Measurements from ENCODE around the gene MAN2A2. TPM values are rescaled to one million over a fixed set of nuclear protein-coding genes. Genes with fewer than 3 reads are reported as not detected.

MAN2A2 gene
- total RNA-seq, 1 donor from 2014 or later, result 133 TPM

DNA sequence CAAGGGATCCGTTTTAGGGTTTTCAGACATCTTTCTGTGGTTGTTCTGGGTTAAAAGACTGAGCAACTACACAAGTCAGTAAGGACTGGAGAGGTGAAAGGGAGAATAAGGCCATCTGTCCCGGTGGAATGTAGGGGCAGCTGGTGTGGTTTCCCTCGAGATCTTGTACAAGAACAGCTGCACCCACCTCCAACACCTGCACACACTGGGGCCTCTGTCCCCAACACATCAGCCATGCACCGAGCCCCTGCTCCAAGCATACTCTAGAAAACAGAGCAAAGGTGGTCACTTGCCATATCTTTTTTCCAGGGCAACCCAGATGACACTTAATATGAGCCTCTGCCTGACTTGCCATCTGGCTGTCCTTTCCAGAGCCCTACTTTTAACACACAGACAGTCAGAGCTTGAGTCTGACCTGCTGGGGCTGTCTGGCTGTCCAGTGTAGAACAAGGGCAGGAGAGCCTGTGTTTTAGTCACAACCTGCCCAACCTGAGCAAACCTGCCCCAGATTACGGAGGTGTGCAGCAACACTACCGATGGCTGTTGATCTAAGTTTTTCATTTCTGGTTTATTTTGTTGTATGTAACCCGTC lies 12.2 kb downstream of the MAN2A2 start:
- no peak overlapping the region for H3K27ac Mint-ChIP-seq
- H3K27me3 Mint-ChIP-seq, result no peaks in the 10 kb centered on the region
- POLR2A ChIA-PET, result interaction anchor here (0.7 to 0.9 kb wide), 2 partner anchors 12 to 197 kb away, joined by 4 read pairs; partner anchors contain the start of gene MAN2A2
- ATAC-seq (ENCODE audit: low read depth) (no peak), DNase-seq (no peak)
- intact Hi-C loops (cut with micrococcal nuclease), result loop anchor here (1.0 kb wide), 1 partner anchor 12 kb away; the partner anchor contains the start of gene MAN2A2
- no peaks in the 10 kb centered on the region for H3K9me3 Mint-ChIP-seq
- no peak overlapping the region for H3K4me3 Mint-ChIP-seq
- CTCF ChIA-PET, result no interaction called here
- peaks cover 93% of the 10 kb centered on the region for H3K36me3 Mint-ChIP-seq (ENCODE audit: low read depth)
- peaks cover 10% of the 10 kb centered on the region for H3K4me1 Mint-ChIP-seq
- TF ChIP-seq, protein P1, sequence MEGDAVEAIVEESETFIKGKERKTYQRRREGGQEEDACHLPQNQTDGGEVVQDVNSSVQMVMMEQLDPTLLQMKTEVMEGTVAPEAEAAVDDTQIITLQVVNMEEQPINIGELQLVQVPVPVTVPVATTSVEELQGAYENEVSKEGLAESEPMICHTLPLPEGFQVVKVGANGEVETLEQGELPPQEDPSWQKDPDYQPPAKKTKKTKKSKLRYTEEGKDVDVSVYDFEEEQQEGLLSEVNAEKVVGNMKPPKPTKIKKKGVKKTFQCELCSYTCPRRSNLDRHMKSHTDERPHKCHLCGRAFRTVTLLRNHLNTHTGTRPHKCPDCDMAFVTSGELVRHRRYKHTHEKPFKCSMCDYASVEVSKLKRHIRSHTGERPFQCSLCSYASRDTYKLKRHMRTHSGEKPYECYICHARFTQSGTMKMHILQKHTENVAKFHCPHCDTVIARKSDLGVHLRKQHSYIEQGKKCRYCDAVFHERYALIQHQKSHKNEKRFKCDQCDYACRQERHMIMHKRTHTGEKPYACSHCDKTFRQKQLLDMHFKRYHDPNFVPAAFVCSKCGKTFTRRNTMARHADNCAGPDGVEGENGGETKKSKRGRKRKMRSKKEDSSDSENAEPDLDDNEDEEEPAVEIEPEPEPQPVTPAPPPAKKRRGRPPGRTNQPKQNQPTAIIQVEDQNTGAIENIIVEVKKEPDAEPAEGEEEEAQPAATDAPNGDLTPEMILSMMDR (IDR thresholded peaks at IDR 0.05), result no peak

DNA sequence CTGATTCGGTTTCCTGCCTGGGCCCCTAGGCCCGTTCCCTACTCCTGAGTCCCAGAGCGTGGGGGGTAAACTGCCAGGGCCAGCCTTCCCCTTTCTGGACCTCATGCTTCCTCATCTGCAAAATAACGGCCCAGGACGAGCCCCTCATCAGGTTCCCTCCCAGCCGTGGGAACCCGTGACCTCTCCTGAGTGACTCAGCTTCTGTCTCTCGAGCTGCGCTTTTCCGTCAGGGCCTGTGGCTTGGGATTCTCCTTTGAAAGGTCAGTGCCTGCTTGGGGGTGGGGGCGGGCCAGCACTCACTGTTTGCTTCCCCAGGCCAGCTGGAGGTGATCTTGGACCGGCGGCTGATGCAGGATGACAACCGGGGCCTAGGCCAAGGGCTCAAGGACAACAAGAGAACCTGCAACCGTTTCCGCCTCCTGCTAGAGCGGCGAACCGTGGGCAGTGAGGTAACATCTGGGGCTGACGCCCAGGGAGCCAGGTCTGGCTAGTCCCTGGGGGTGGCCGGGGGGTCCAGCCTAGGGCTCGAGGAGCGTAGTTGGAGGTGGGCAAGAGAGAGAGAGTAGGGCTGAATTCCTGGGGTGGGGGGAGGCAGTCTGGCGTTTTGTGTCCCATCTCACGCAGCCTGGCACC lies 12.8 kb downstream of the MAN2A2 start:
- no peaks in the 10 kb centered on the region for H3K9me3 Mint-ChIP-seq
- H3K36me3 Mint-ChIP-seq (ENCODE audit: low read depth), result peaks cover 93% of the 10 kb centered on the region
- peak overlapping the region; percentile 21 for H3K27ac Mint-ChIP-seq
- CTCF ChIA-PET, result no interaction called here
- POLR2A ChIA-PET, result interaction anchor here (0.7 to 0.9 kb wide), 2 partner anchors 13 to 198 kb away, joined by 4 read pairs; partner anchors contain the start of gene MAN2A2
- H3K27me3 Mint-ChIP-seq, result no peaks in the 10 kb centered on the region
- intact Hi-C loops (cut with micrococcal nuclease), result loop anchor here (1.0 kb wide), 1 partner anchor 13 kb away; the partner anchor contains the start of gene MAN2A2
- peaks cover 10% of the 10 kb centered on the region for H3K4me1 Mint-ChIP-seq
- TF ChIP-seq, protein P1 (IDR thresholded peaks at IDR 0.05), result no peak
- no peak for DNase-seq
- ATAC-seq (ENCODE audit: low read depth), result peak; percentile 31
- H3K4me3 Mint-ChIP-seq, result no peak overlapping the region

DNA sequence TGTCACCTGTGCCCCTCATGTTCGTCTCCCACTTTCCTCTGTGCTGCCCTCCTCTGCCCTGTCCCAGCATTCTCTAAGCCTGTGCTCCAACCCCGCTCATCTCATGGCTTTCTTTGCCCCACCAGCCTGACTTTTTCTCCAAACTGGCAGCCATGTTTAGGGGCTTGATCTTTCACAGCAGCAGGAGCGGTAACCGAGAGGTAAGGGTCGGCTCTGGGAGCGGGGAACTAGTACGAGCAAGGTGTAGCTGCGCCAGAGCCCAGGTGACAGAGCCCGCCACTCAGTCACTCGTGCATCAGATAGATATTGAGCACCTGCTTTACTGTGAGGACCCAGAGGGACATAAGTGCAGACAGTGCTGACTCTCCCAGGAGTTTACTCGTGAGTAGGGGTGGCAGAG lies 13.4 kb downstream of the MAN2A2 start:
- Mint-ChIP-seq H3K27ac (no peak overlapping the region), H3K4me1 (peaks cover 10% of the 10 kb centered on the region), H3K36me3 (ENCODE audit: low read depth) (peaks cover 93% of the 10 kb centered on the region), H3K27me3 (no peaks in the 10 kb centered on the region), H3K4me3 (no peak overlapping the region), H3K9me3 (no peaks in the 10 kb centered on the region)
- ChIA-PET POLR2A (interaction anchor here (0.9 kb wide), 1 partner anchor 13 kb away, joined by 4 read pairs; the partner anchor contains the start of gene MAN2A2), CTCF (no interaction called here)
- TF ChIP-seq, protein P1 (IDR thresholded peaks at IDR 0.05), result no peak
- DNase-seq (no peak), ATAC-seq (ENCODE audit: low read depth) (no peak)
- intact Hi-C loops (cut with micrococcal nuclease), result no loop called here

DNA sequence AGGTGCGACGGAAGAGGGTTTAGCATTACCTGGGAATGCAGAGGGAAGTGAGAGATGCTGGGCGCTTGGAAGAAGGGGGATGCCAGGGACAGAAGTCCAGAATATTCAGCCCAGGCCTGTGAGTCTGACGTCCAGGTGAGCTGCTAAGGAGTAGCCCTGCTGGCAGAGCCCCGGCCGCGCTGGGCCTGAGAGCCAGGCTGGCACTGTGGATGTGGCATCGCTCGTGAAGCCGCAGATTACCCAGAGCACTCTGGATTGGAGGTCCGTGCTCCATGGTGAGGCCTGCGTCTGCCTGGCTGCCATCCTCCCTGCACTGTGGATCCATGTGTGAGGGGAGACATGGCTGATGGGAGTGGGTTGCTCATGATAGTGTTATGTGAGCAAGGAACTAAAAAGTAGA lies 14.5 kb downstream of the MAN2A2 start:
- H3K36me3 Mint-ChIP-seq (ENCODE audit: low read depth), result peaks cover 86% of the 10 kb centered on the region
- ChIA-PET POLR2A (interaction anchor here (0.6 to 0.8 kb wide), 2 partner anchors 9 to 13 kb away, joined by 3 read pairs; no protein-coding TSS in a partner anchor), CTCF (interaction anchor here (1.2 kb wide), 1 partner anchor 14 kb away, joined by 3 read pairs; no protein-coding TSS in a partner anchor)
- H3K4me3 Mint-ChIP-seq, result no peak overlapping the region
- no peak overlapping the region for H3K27ac Mint-ChIP-seq
- no peaks in the 10 kb centered on the region for H3K9me3 Mint-ChIP-seq
- no peak for DNase-seq
- intact Hi-C loops (cut with micrococcal nuclease), result no loop called here
- ATAC-seq (ENCODE audit: low read depth), result no peak
- peaks cover 10% of the 10 kb centered on the region for H3K4me1 Mint-ChIP-seq
- TF ChIP-seq, protein P1 (IDR thresholded peaks at IDR 0.05), result no peak
- no peaks in the 10 kb centered on the region for H3K27me3 Mint-ChIP-seq
